Osteoblast (primary cell): ENCODE measurements around the gene TMEM129. TPM values are rescaled to one million over a fixed set of nuclear protein-coding genes. Genes with fewer than 3 reads are reported as not detected.

Experiments used
- DNase-seq: peaks from one replicate; pipeline ENCODE4 v3.0.0; 2011; ENCODE audit warnings: low spot score, mixed read lengths; ENCODE audit not compliant: insufficient read length; ENCODE audit errors: missing footprints
- H2AFZ ChIP-seq: 2 replicates; pipeline ENCODE4 v1.6.0; 2011; ENCODE audit warnings: mild to moderate bottlenecking, low read length
- H3K27ac ChIP-seq: 2 replicates; pipeline ENCODE4 v1.5.1; 2011; ENCODE audit warnings: mild to moderate bottlenecking, low read depth, low read length, moderate library complexity
- H3K27me3 ChIP-seq: 2 replicates; pipeline ENCODE4 v1.6.0; 2012; ENCODE audit warnings: mild to moderate bottlenecking, control low read depth, inconsistent platforms, low read length, moderate library complexity; ENCODE audit not compliant: insufficient read depth
- H3K36me3 ChIP-seq: 2 replicates; pipeline ENCODE4 v1.5.1; 2011; ENCODE audit warnings: mild to moderate bottlenecking, low read length, control low read depth, moderate library complexity; ENCODE audit not compliant: insufficient read depth
- H3K4me1 ChIP-seq: 2 replicates; pipeline ENCODE4 v1.5.1; 2011; ENCODE audit warnings: mild to moderate bottlenecking, low read length, control low read depth, moderate library complexity; ENCODE audit not compliant: insufficient read depth
- H3K4me2 ChIP-seq: 2 replicates; pipeline ENCODE4 v1.6.0; 2011; ENCODE audit warnings: mild to moderate bottlenecking, low read length; ENCODE audit not compliant: insufficient read depth
- H3K4me3 ChIP-seq: fragments of 200-600 bp; sonication (generic); 3 replicates; pipeline ENCODE4 v1.5.1; 2012; ENCODE audit warnings: mild to moderate bottlenecking, low read length, inconsistent platforms; ENCODE audit not compliant: insufficient read depth
- H3K79me2 ChIP-seq: 2 replicates; pipeline ENCODE4 v1.6.0; 2012; ENCODE audit warnings: mild to moderate bottlenecking, low read length, control low read depth, inconsistent platforms; ENCODE audit not compliant: insufficient read depth
- H3K9me3 ChIP-seq: 2 replicates; pipeline ENCODE4 v1.5.1; 2011; ENCODE audit warnings: low read depth, low read length, control low read depth
- H4K20me1 ChIP-seq: 2 replicates; pipeline ENCODE4 v1.6.0; 2012; ENCODE audit warnings: mild to moderate bottlenecking, low read length, control low read depth; ENCODE audit not compliant: insufficient read depth
- CTCF ChIP-seq: IDR thresholded peaks from 2 replicates; pipeline ENCODE4 v1.5.1; 2011; ENCODE audit warnings: mild to moderate bottlenecking, low read depth, low read length, moderate library complexity; ENCODE audit errors: extremely low read depth
- total RNA-seq: library from RNA; depleted of rRNA; stranded (reverse); fragments of >200 nt; gene quantifications from 2 replicates; pipeline ENCODE4 v1.2.3, GENCODE V29; 2012

The TMEM129 gene
- total RNA-seq, 1 donor, result 38.0 TPM

- H3K4me3 ChIP-seq, result no peak overlapping the region
- no peak for TF ChIP-seq CTCF
Measured at GRCh38 chr4:1766106-1767060, 45.3 kb upstream of the TMEM129 start.

GRCh38 chr4:1765409-1766072 is 44.4 kb upstream of the TMEM129 start:
- no peak overlapping the region for H3K27ac ChIP-seq
- H3K27me3 ChIP-seq, result peaks cover 25% of the 10 kb centered on the region
- no peak for DNase-seq
- H3K4me2 ChIP-seq, result no peak overlapping the region
- H3K4me1 ChIP-seq, result no peaks in the 10 kb centered on the region
- no peaks in the 10 kb centered on the region for H4K20me1 ChIP-seq
- TF ChIP-seq CTCF, result no peak
- H3K9me3 ChIP-seq, result no peaks in the 10 kb centered on the region
- no peaks in the 10 kb centered on the region for H3K36me3 ChIP-seq
- no peak overlapping the region for H2AFZ ChIP-seq
- H3K79me2 ChIP-seq, result no peaks in the 10 kb centered on the region
- no peak overlapping the region for H3K4me3 ChIP-seq

More at GRCh38 chr4:1766106-1767060, 45.3 kb upstream of the TMEM129 start:
- H3K4me2 ChIP-seq, result no peak overlapping the region
- H3K36me3 ChIP-seq, result no peaks in the 10 kb centered on the region
- no peak overlapping the region for H3K27ac ChIP-seq
- no peak overlapping the region for H2AFZ ChIP-seq
- H3K27me3 ChIP-seq, result peaks cover 25% of the 10 kb centered on the region
- no peaks in the 10 kb centered on the region for H3K9me3 ChIP-seq
- H3K4me1 ChIP-seq, result no peaks in the 10 kb centered on the region
- H4K20me1 ChIP-seq, result no peaks in the 10 kb centered on the region
- DNase-seq, result no peak
- H3K79me2 ChIP-seq, result no peaks in the 10 kb centered on the region

- Histone ChIP-seq H3K9me3 (no peaks in the 10 kb centered on the region), H3K27ac (no peak overlapping the region), H2AFZ (no peak overlapping the region), H4K20me1 (no peaks in the 10 kb centered on the region), H3K4me3 (no peak overlapping the region), H3K27me3 (peaks cover 22% of the 10 kb centered on the region), H3K4me2 (no peak overlapping the region), H3K36me3 (no peaks in the 10 kb centered on the region), H3K79me2 (no peaks in the 10 kb centered on the region), H3K4me1 (no peaks in the 10 kb centered on the region)
- DNase-seq, result no peak
- no peak for TF ChIP-seq CTCF
Measured at GRCh38 chr4:1764670-1765069, 43.5 kb upstream of the TMEM129 start.

GRCh38 chr4:1763550-1764080 is 42.5 kb upstream of the TMEM129 start:
- H3K27me3 ChIP-seq, result peaks cover 17% of the 10 kb centered on the region
- no peak overlapping the region for H3K27ac ChIP-seq
- no peaks in the 10 kb centered on the region for H3K4me1 ChIP-seq
- DNase-seq, result peak; percentile 100
- no peak for TF ChIP-seq CTCF
- peak overlapping the region; percentile 48 for H3K4me3 ChIP-seq
- no peaks in the 10 kb centered on the region for H4K20me1 ChIP-seq
- peak overlapping the region; percentile 58 for H3K4me2 ChIP-seq
- H2AFZ ChIP-seq, result peak overlapping the region; percentile 60
- no peaks in the 10 kb centered on the region for H3K36me3 ChIP-seq
- H3K79me2 ChIP-seq, result no peaks in the 10 kb centered on the region
- no peaks in the 10 kb centered on the region for H3K9me3 ChIP-seq
